ENCODE data around the gene FAM83F. TPM values are rescaled to one million over a fixed set of nuclear protein-coding genes. Genes with fewer than 3 reads are reported as not detected.
A peak's percentile ranks its signal among the peaks of the same experiment; 100 is the strongest.

Gene FAM83F
- total and polyA plus RNA-seq, 10 of the 15 experiments (the other 5 are each of a cell fraction or from before 2014, with no cell fraction given): 0.01 to 0.05 (median 0.01) TPM; not detected in 7

DNA sequence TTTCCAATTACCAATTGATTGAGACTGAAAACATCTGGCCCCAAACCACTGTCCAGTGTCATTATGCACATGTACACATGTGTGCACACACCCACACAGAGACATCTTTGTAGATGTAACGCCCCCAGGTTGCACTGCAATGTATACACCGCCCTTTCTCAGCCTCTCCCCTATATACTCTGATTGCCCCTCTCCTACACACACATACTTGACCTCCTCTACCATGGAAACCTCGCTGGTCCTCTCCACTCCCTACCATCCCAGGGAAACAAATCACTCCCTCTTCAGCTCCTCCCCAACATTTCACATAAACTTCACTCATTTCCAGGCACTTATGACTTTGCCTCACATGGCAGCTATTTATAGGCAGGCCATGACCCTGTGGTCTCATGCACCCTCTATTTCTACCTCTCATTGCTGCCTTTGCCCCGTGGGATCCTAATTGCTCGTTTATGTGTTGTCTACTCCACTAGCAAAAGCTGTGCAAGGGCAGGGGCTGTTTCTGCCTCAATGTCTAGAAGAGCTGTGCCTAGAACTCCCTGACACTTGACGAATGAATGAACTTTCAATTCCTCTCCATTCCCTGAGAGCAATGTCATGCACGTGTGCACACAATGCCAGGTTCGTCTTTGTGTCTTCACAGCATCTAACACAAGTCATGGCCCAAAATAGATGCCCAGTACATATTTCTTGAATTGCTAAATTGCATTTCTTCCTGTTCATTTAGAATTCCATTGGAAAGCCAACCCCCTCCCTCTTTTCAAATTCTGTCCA lies 44.6 kb upstream of the FAM83F start:
- ATAC-seq: no peak; the same call in 2 of the 3 replicates
- no peak overlapping the region for H2AFZ ChIP-seq (ENCODE audit: control insufficient read depth, low read depth, low read length)
- no peak for DNase-seq (ENCODE audit: low read depth, low spot score)
- RAD21 ChIA-PET (ENCODE audit: unreplicated experiment): no interaction called here
- peaks cover 10% of the 10 kb centered on the region; the same call in 1 of the 2 replicates for H4K20me1 ChIP-seq (ENCODE audit: control insufficient read depth, insufficient read depth)
- in situ Hi-C loops (cut with MboI) (no loop called here), intact Hi-C loops (cut with micrococcal nuclease; ENCODE audit: unreplicated experiment) (no loop called here)
- no peak overlapping the region for H3K4me3 ChIP-seq
- POLR2A ChIA-PET: no interaction called here
- no TSS peak for BruUV-seq (replicated peaks)
- CTCF ChIA-PET: interaction anchor here (1.2 to 2.1 kb wide), 7 partner anchors 7 to 398 kb away, joined by 3 to 6 read pairs (median 4); no protein-coding TSS in a partner anchor
- peaks cover 62% of the 10 kb centered on the region for H3K4me1 ChIP-seq (ENCODE audit: control insufficient read depth, insufficient read depth, low read length)
- peak overlapping the region; percentile 49 for H3K4me2 ChIP-seq (ENCODE audit: control insufficient read depth, insufficient read depth)
- TF ChIP-seq MTA2 (IDR thresholded peaks at IDR 0.05; ENCODE audit: low read depth): 0 out of 2 replicates have a peak, but pooled peaks have one; percentile 11
- peak; percentile 43 for TF ChIP-seq NR2F1 (conservative IDR thresholded peaks at IDR 0.05)
- peak; percentile 29; the same call in 1 of the 2 replicates for TF ChIP-seq SPI1 (IDR thresholded peaks at IDR 0.05; ENCODE audit: borderline replicate concordance, insufficient read depth, low read depth, low read length)
- 0 out of 2 replicates have a peak, but pooled peaks have one; percentile 34 for TF ChIP-seq HDGF (IDR thresholded peaks at IDR 0.05)
- TF ChIP-seq EED (IDR thresholded peaks at IDR 0.05; ENCODE audit: low read depth): 0 out of 2 replicates have a peak, but pooled peaks have one; percentile 43
- peak; percentile 17 for TF ChIP-seq MEF2B (IDR thresholded peaks at IDR 0.05; ENCODE audit: partially characterized antibody, poor library complexity, severe bottlenecking)
- no peak for TF ChIP-seq MTA3 (IDR thresholded peaks at IDR 0.05; ENCODE audit: borderline replicate concordance, low read length)
- peak; percentile 77 to 80 for TF ChIP-seq BHLHE40 (IDR thresholded peaks at IDR 0.05; ENCODE audit: borderline replicate concordance in 1 of 2, low read depth in 2 of 2, low read length in 1 of 2)
- no peak for TF ChIP-seq CREM (IDR thresholded peaks at IDR 0.05; ENCODE audit: low read depth)
- peak; percentile 16 to 43; a peak in 3 of 4 replicates for TF ChIP-seq IKZF2 (IDR thresholded peaks at IDR 0.05)
- SMC1A ChIA-PET (ENCODE audit: uncharacterized antibody, unreplicated experiment): interaction anchor here (1.2 to 2.4 kb wide), 5 partner anchors 8 to 51 kb away, joined by 3 to 13 read pairs (median 3); no protein-coding TSS in a partner anchor
- WGBS (ENCODE audit: insufficient coverage, insufficient replicate concordance, low lambda C conversion rate, missing lambda C conversion rate): 36% methylated on average over 8 of the region's 8 CpGs
- H3K9me3 ChIP-seq (replicated peaks; ENCODE audit: control insufficient read depth, insufficient read depth, low read length): no peaks in the 10 kb centered on the region; the same call in 2 of the 3 replicates
- peaks cover 17% of the 10 kb centered on the region for H3K79me2 ChIP-seq (ENCODE audit: control insufficient read depth, insufficient read depth, low read length)
- H3K36me3 ChIP-seq (ENCODE audit: control insufficient read depth in 2 of 2, insufficient read depth in 2 of 2, low read length in 1 of 2): peaks cover 10 to 38% of the 10 kb centered on the region in 2 experiments
- no peaks in the 10 kb centered on the region for H3K27me3 ChIP-seq (replicated peaks in 1 of 2; ENCODE audit: control insufficient read depth in 2 of 2, insufficient read depth in 2 of 2, low read length in 1 of 2)
- no peak overlapping the region for H3K9ac ChIP-seq (ENCODE audit: control insufficient read depth, insufficient read depth, low read length)
- H3K27ac ChIP-seq (ENCODE audit: control insufficient read depth, insufficient read depth): no peak overlapping the region
- FAIRE-seq: no peak

Data from GM12878 (cell line).